CD4-positive, alpha-beta T cell treated with Interleukin-1 beta for 1 hour (primary cell): Measurements from ENCODE around the gene ARL3.
"Not testable (repeated sequence)": the region's sequence is repeated elsewhere in the genome, so short reads cannot be mapped to it uniquely, and the experiment has no call there.

Source experiments
- DNase-seq, 2 donors: peaks; one replicate each; pipeline ENCODE4 v3.0.0-alpha.2; 2020 to 2022

Gene ARL3

GRCh38 chr10:102701796-102702195 lies 12.4 kb downstream of the ARL3 start:
- DNase-seq = no peak

- DNase-seq = no peak
Observed at GRCh38 chr10:102701272-102701671, 12.9 kb downstream of the ARL3 start.

GRCh38 chr10:102698894-102699293 lies 15.3 kb downstream of the ARL3 start:
- no peak for DNase-seq

DNA sequence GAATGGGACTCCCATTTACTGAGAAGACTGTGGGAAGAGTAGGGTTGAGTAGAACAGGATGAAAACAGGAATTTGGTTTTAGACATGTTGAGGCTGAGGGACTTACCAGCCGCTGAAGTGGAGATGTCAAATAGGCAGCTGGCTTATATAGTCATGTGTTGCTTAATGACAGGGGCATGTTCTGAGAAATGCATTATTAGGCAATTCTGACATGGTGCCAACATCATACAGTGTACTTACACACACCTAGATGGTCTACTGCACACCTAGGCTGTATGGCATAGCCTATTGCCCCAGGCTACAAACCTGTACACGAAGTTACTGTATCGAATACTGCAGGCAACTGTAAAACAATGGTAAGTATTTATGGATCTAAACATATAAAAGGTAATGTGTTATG lies 17.5 kb downstream of the ARL3 start:
- DNase-seq = no peak

GRCh38 chr10:102695401-102695800 lies 18.8 kb downstream of the ARL3 start:
- DNase-seq = not testable (repeated sequence)

- no peak for DNase-seq
Observed at GRCh38 chr10:102691285-102692066, 22.7 kb downstream of the ARL3 start.

- no peak for DNase-seq
Observed at GRCh38 chr10:102683736-102684135, 30.5 kb downstream of the ARL3 start.

DNA sequence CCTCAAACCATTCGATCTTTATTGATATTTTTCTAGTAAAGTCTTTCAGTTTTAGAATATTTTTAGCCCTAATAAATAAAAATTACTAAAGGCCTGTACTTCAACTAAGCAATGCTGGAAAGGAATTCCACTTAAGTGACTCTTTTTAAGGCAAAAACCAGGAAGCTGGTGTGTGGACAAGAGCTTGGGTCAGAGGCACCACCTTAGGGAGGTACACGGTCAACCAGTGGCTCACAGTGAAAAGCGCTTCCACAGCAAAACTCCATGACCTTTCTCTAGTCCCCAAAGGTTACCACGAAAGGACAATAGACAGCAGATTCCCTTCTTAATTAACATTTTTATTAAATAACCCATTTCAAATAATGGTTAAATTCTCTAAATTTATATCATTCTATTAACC lies 31.2 kb downstream of the ARL3 start:
- DNase-seq = no peak

DNA sequence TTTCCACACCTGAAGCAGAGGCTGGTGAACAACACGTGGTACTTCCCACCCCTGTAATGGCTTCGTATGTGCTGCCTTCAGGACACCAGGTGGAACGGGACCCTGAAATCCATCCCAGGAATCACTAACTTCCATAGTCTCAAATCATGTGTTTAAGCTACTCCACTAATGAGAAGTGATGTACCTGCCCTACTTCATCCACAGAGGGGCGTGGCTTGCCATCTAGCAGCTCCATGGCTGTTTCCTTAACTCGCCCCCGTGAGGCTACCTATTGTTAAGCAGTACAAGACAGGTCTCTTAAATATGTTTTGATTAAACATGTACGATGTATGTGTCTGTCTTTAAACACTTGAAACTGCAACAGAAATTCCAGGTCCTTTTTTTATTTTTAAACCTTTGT lies 31.8 kb downstream of the ARL3 start:
- DNase-seq = no peak

- DNase-seq = no peak
Observed at GRCh38 chr10:102681696-102682095, 32.5 kb downstream of the ARL3 start.

DNA sequence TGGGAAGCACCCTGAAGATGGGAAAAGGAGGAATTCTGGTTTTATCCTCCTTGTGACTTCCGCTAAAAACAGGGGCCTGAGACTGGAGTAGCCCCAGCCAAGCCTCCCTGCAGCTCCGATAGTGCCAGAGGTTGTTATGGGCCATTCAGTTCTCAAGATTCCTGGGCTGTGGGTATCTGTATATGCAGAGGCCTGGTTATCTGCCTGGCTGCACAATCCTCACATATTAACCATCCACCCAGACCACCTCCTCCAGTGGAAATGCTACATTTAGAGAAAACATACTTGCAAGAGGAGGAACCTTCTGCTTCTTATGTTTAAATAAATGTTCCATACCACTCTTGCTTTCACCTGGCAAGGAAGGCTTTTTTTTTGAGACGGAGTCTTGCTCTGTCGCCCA lies 34.6 kb downstream of the ARL3 start:
- no peak for DNase-seq

DNA sequence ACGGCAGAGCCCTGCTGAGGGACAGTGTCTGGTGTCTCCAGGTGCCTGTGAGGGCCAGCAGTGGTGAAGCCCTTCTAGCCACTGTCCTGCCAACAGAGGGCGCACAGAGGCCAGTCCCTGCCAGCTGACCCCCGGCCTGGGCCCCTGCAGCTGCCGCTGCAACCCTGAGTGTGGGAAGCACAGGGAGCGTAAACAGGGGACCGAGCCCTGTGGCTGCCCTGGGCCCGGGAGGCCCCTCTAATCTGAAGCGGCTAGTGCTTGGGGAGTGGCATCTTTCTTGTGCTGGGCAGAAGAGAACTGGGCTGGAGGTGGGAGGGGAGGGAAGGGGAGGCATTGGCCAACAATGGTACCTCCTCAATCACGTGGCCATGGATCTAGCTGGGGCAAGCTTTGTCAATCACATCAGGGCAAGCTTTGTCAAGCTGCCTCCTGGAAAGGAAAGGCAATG lies 35.3 kb downstream of the ARL3 start:
- DNase-seq = peak in 1 of 2 donors; percentile 47

DNA sequence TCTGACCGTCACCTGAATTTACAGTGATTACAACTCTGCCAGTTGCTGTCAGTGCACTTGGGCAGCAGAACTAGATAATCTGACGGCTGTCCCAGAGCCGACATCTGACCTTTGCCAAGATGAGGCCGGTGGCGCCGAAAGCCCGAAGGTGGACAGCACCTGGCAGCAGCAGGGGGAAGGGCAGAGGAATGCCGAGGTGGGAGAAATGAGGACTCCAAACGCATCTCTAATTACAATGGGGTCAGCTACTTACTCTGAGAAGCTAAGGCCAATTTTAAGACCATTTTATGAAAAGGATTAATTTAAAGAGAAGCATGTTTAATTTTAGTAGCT lies 36.2 kb downstream of the ARL3 start:
- no peak for DNase-seq

GRCh38 chr10:102677331-102678067 lies 36.7 kb downstream of the ARL3 start:
- no peak for DNase-seq

- no peak for DNase-seq
Observed at GRCh38 chr10:102676534-102677315, 37.5 kb downstream of the ARL3 start.

- peak in 1 of 2 donors; percentile 60 for DNase-seq
Observed at GRCh38 chr10:102675666-102676533, 38.3 kb downstream of the ARL3 start.

DNA sequence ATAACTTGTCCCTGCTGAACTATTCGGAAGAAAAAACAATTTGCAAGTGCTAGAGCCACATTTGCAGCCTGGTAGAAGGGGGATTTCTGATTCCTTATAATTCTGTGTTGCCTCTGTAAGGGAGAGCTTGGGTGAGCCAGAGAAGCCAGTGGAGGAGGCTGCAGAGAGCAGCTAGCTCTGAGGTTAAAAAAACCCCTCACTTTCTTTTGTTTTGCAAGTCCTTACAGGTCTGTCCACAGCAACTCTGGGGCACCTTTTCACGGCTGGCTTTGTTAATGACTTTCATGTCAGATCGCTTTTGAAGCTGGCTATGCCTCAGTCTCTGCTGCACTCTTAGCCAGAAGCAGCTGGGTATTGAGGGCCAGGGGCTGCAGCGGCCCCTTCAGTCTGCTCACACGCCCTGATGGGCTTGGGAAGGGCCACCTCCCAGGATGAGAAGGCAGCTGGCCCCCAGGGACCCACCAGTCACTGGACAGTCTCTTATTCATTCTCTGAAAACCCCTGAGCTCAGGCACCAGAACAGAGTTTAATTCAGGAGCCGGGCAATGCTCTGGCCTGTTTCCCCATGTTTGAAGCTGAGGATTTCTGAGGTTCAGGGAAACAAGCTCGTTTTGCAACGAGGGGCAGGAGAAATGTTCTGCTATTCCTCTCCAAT lies 39.1 kb downstream of the ARL3 start:
- no peak for DNase-seq

DNA sequence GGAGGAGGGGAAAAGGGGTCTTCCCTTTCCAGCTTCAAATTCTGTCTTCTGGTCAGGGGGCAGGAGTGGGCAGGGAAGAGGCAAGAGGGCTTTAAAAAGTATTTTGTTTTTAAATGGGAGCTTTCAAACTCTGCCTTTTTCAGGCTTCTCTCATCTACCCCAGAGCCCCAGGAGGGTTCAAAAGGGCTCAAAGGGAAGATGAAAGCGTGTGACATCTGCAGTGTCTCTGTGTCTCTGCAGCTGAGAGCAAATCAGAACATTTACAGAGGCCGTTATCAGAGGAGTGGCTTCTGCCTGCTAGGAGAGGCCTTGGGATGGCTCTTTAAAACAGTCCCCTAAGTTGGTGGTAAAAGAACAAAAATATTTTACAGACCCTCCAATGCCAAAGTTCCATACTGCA lies 39.6 kb downstream of the ARL3 start:
- DNase-seq = peak in 1 of 2 donors; percentile 34

- DNase-seq = peak; percentile 76 to 85
Observed at GRCh38 chr10:102673819-102674511, 40.2 kb downstream of the ARL3 start.

DNA sequence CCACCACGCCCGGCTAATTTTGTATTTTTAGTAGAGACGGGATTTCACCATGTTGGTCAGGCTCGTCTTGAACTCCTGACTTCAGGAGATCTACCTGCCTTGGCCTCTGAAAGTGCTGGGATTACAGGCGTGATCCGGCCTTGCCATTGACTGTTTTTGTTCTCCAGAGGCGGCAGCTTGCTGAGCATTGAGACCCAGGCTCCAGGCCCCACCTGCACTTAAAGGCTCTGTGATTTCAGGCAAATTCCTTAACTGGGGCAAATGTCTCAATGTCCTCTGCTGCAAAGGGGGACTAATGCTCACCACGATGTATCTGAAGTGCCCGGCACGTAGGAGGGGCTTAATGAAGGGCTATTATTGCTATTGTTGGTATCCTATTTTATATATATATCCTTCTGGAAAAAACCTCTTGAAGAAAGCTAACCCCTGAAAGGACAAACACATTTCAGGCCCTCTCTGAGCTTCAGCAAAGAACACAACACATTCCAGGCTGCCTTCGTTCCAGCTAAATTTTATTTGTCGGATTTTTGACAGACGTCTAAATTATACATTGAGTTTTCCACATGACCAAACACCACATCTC lies 40.9 kb downstream of the ARL3 start:
- DNase-seq = no peak

DNA sequence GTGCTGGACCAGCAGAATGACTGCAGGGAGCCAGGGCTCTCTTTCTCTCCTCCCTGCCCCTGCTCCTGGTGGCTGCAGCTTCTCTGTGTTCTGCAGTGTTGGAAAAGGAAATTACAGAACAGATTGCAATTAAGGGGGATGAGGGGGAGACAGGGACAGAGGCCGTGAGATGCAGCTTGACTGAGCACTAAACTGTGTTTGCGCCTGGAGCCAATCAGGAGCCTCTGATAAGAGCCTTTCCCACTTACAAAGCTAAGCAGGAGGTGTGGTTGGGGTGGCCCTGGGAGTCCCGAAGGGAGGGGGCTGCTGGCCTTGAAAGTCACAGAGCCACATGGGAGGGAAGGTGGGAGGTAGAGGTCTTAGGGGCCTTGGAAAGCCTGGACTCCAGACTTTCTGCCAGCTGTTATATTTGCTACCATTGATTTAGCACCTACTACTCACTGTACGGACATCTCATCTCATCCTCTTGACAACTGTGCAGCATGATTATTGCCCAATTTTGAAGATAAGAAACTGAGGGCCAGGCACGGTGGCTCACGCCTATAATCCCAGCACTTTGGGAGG lies 43.2 kb downstream of the ARL3 start:
- DNase-seq = no peak
